Astrocyte (in vitro differentiated cells and primary cell): Measurements from ENCODE around the gene SCN2B. TPM values are rescaled to one million over a fixed set of nuclear protein-coding genes. Genes with fewer than 3 reads are reported as not detected.
A peak's percentile ranks its signal among the peaks of the same experiment; 100 is the strongest.

Experiments
- DNase-seq: peaks from one replicate; pipeline ENCODE4 v3.0.0-alpha.2; 2010; ENCODE audit warnings: low read depth
- FAIRE-seq: peaks from 2 replicates; lab custom pipeline; 2011; peaks lifted over from hg19 to GRCh38; lab: Jason Lieb, UNC
- H2AFZ ChIP-seq: 2 replicates; pipeline ENCODE4 v1.6.0; 2012; ENCODE audit warnings: low read depth, low read length, inconsistent platforms
- H3K27ac ChIP-seq: 2 replicates; pipeline ENCODE4 v1.5.1; 2011; ENCODE audit warnings: low read depth, low read length, inconsistent platforms
- H3K27me3 ChIP-seq: 2 replicates; pipeline ENCODE4 v1.6.0; 2011; ENCODE audit warnings: low read length, inconsistent platforms; ENCODE audit not compliant: insufficient read depth
- H3K36me3 ChIP-seq: 2 replicates; pipeline ENCODE4 v1.5.1; 2011; ENCODE audit warnings: low read length, inconsistent platforms; ENCODE audit not compliant: insufficient read depth
- H3K4me1 ChIP-seq: 2 replicates; pipeline ENCODE4 v1.5.1; 2011; ENCODE audit warnings: low read length, inconsistent platforms; ENCODE audit not compliant: insufficient read depth
- H3K4me2 ChIP-seq: 2 replicates; pipeline ENCODE4 v1.6.0; 2012; ENCODE audit warnings: low read length, inconsistent platforms
- H3K4me3 ChIP-seq: 2 replicates; pipeline ENCODE4 v1.5.1; 2011; ENCODE audit warnings: low read depth, mild to moderate bottlenecking, low read length, inconsistent platforms; ENCODE audit not compliant: insufficient read depth
- H3K79me2 ChIP-seq: 2 replicates; pipeline ENCODE4 v1.6.0; 2012; ENCODE audit warnings: mild to moderate bottlenecking, low read length, inconsistent platforms; ENCODE audit not compliant: insufficient read depth
- H3K9ac ChIP-seq: 2 replicates; pipeline ENCODE4 v1.6.0; 2012; ENCODE audit warnings: mild to moderate bottlenecking, low read length, inconsistent platforms
- H3K9me3 ChIP-seq: 2 replicates; pipeline ENCODE4 v1.5.1; 2012; ENCODE audit warnings: low read depth, mild to moderate bottlenecking, low read length, inconsistent platforms; ENCODE audit not compliant: insufficient read depth
- H4K20me1 ChIP-seq: 2 replicates; pipeline ENCODE4 v1.6.0; 2012; ENCODE audit warnings: low read length, inconsistent platforms; ENCODE audit not compliant: insufficient read depth
- H3K27ac Mint-ChIP-seq: one replicate; pipeline ENCODE4 v1.8.0; 2021; ENCODE audit warnings: mild to moderate bottlenecking, mixed read lengths; ENCODE audit not compliant: unreplicated experiment
- H3K27me3 Mint-ChIP-seq: one replicate; pipeline ENCODE4 v1.8.0; 2021; ENCODE audit warnings: low read depth, mixed read lengths; ENCODE audit not compliant: unreplicated experiment
- H3K36me3 Mint-ChIP-seq: one replicate; pipeline ENCODE4 v1.8.0; 2021; ENCODE audit warnings: low read depth, mixed read lengths; ENCODE audit not compliant: unreplicated experiment
- H3K4me1 Mint-ChIP-seq: one replicate; pipeline ENCODE4 v1.8.0; 2021; ENCODE audit warnings: low read depth, mixed read lengths; ENCODE audit not compliant: unreplicated experiment
- H3K4me3 Mint-ChIP-seq: one replicate; pipeline ENCODE4 v1.8.0; 2021; ENCODE audit warnings: mild to moderate bottlenecking, moderate library complexity, mixed read lengths; ENCODE audit not compliant: unreplicated experiment
- H3K9me3 Mint-ChIP-seq: one replicate; pipeline ENCODE4 v1.8.0; 2021; ENCODE audit warnings: mild to moderate bottlenecking, mixed read lengths; ENCODE audit not compliant: unreplicated experiment
- CTCF ChIP-seq: IDR thresholded peaks from 2 replicates; pipeline ENCODE4 v1.5.1; 2011; ENCODE audit warnings: low read depth, mild to moderate bottlenecking, inconsistent platforms, low read length, moderate library complexity; ENCODE audit not compliant: insufficient read depth
- EZH2 ChIP-seq: IDR thresholded peaks from 2 replicates; pipeline ENCODE4 v1.6.1; 2012; ENCODE audit warnings: mild to moderate bottlenecking, low read length, inconsistent platforms; ENCODE audit not compliant: insufficient read depth
- total RNA-seq: library from RNA; stranded (reverse); gene quantifications from 2 replicates; pipeline ENCODE4 v1.2.1, GENCODE V29; 2021

The SCN2B gene
- total RNA-seq, 1 donor from 2014 or later: 0.18 TPM

- no peaks in the 10 kb centered on the region for H3K36me3 Mint-ChIP-seq
- no peak overlapping the region for H3K4me3 Mint-ChIP-seq
- H3K27me3 Mint-ChIP-seq: peaks cover 86% of the 10 kb centered on the region
- no peak overlapping the region for H3K27ac Mint-ChIP-seq
- no peaks in the 10 kb centered on the region for H3K9me3 Mint-ChIP-seq
- no peaks in the 10 kb centered on the region for H3K4me1 Mint-ChIP-seq
- no peak overlapping the region for H3K4me3 ChIP-seq
- H3K9me3 ChIP-seq: no peaks in the 10 kb centered on the region
- H3K9ac ChIP-seq: no peak overlapping the region
- no peaks in the 10 kb centered on the region for H4K20me1 ChIP-seq
- no peak for FAIRE-seq
- H3K27me3 ChIP-seq: peaks cover 73% of the 10 kb centered on the region
- H3K79me2 ChIP-seq: no peaks in the 10 kb centered on the region
- H3K4me2 ChIP-seq: no peak overlapping the region
- H3K27ac ChIP-seq: no peak overlapping the region
- H2AFZ ChIP-seq: no peak overlapping the region
- TF ChIP-seq CTCF: no peak
- TF ChIP-seq EZH2: peak; percentile 20
- no peak for DNase-seq
- peaks cover 7% of the 10 kb centered on the region for H3K4me1 ChIP-seq
- H3K36me3 ChIP-seq: no peaks in the 10 kb centered on the region
Observed at GRCh38 chr11:118155776-118156530, 20.5 kb downstream of the SCN2B start.

DNA sequence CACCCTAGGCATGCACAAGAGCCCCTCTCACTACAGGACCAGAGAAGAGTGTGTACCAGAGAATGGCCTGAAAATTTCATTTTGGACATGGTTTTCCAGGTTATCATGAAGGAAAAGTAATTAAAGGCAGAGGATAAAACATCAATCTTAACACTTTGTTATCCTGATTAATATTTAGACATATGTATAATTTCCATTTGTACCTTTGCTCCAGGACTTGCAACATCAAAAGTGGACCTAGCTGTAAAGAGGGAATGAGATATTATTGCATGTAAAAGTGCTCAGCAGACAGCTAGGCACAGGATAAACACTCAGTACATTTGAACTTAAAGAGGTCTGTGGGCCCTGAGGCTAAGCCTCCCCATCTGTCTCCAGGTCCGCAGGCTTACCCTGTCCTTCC, 21.8 kb downstream of the SCN2B start:
- Histone ChIP-seq H2AFZ (no peak overlapping the region), H3K27ac (no peak overlapping the region), H4K20me1 (no peaks in the 10 kb centered on the region), H3K9ac (no peak overlapping the region), H3K27me3 (peaks cover 71% of the 10 kb centered on the region), H3K9me3 (no peaks in the 10 kb centered on the region), H3K4me3 (no peak overlapping the region), H3K79me2 (no peaks in the 10 kb centered on the region), H3K4me2 (no peak overlapping the region), H3K4me1 (peaks cover 7% of the 10 kb centered on the region), H3K36me3 (no peaks in the 10 kb centered on the region)
- Mint-ChIP-seq H3K4me1 (no peaks in the 10 kb centered on the region), H3K4me3 (no peak overlapping the region), H3K36me3 (no peaks in the 10 kb centered on the region), H3K27me3 (peaks cover 89% of the 10 kb centered on the region), H3K9me3 (no peaks in the 10 kb centered on the region), H3K27ac (no peak overlapping the region)
- TF ChIP-seq CTCF (no peak), EZH2 (no peak)
- DNase-seq (no peak), FAIRE-seq (no peak)

- no peak overlapping the region for H3K4me3 ChIP-seq
- H3K79me2 ChIP-seq: no peaks in the 10 kb centered on the region
- no peaks in the 10 kb centered on the region for H3K4me1 Mint-ChIP-seq
- H3K27me3 ChIP-seq: peaks cover 65% of the 10 kb centered on the region
- H3K4me3 Mint-ChIP-seq: peak overlapping the region; percentile 68
- H4K20me1 ChIP-seq: no peaks in the 10 kb centered on the region
- H3K9ac ChIP-seq: no peak overlapping the region
- no peak overlapping the region for H2AFZ ChIP-seq
- no peaks in the 10 kb centered on the region for H3K9me3 Mint-ChIP-seq
- peaks cover 7% of the 10 kb centered on the region for H3K4me1 ChIP-seq
- H3K27me3 Mint-ChIP-seq: peaks cover 89% of the 10 kb centered on the region
- TF ChIP-seq EZH2 (no peak), CTCF (no peak)
- no peak for DNase-seq
- no peaks in the 10 kb centered on the region for H3K36me3 Mint-ChIP-seq
- H3K4me2 ChIP-seq: no peak overlapping the region
- H3K9me3 ChIP-seq: no peaks in the 10 kb centered on the region
- H3K27ac Mint-ChIP-seq: no peak overlapping the region
- FAIRE-seq: no peak
- no peaks in the 10 kb centered on the region for H3K36me3 ChIP-seq
- H3K27ac ChIP-seq: no peak overlapping the region
Observed at GRCh38 chr11:118153976-118154375, 22.5 kb downstream of the SCN2B start.
